H1 (cell line): ENCODE data around the gene BAHD1. TPM values are rescaled to one million over a fixed set of nuclear protein-coding genes. Genes with fewer than 3 reads are reported as not detected.

Experiments used
- CTCF ChIA-PET: fragments of 300-600 bp; sonication (Branson Sonifier 250); formaldehyde crosslinking; loops from one replicate; lab custom pipeline; 2021; ENCODE audit not compliant: partially characterized antibody; lab: Charles Lee
- POLR2A ChIA-PET: fragments of 300-600 bp; sonication (Branson Sonifier 250); formaldehyde crosslinking; loops from one replicate; lab custom pipeline; 2021; ENCODE audit warnings: inconsistent platforms; ENCODE audit not compliant: partially characterized antibody; lab: Charles Lee
- DNase-seq, 2 experiments: peaks; one replicate each; pipeline versions ENCODE4 v3.0.0 to v3.0.0-alpha.2; 2010 to 2022; ENCODE audit warnings: low spot score in 2 of 2, low read depth in 1 of 2, mixed read lengths in 1 of 2
- FAIRE-seq: peaks from 2 replicates; lab custom pipeline; 2011; peaks lifted over from hg19 to GRCh38; lab: Jason Lieb, UNC
- H2AFZ ChIP-seq: 2 replicates; pipeline ENCODE4 v1.8.1; 2012; ENCODE audit warnings: low read length, inconsistent platforms
- H2AK5ac ChIP-seq: 2 replicates; pipeline ENCODE4 v1.6.1; 2013; ENCODE audit warnings: low read depth, low read length
- H2BK120ac ChIP-seq: replicated peaks from 2 replicates; pipeline ENCODE3; 2013; ENCODE audit warnings: low read depth, low read length, inconsistent platforms
- H2BK12ac ChIP-seq: 2 replicates; pipeline ENCODE4 v1.6.1; 2013; ENCODE audit warnings: low read depth, low read length
- H2BK15ac ChIP-seq: 2 replicates; pipeline ENCODE4 v1.6.1; 2013; ENCODE audit warnings: low read length
- H2BK20ac ChIP-seq: 2 replicates; pipeline ENCODE4 v1.6.1; 2013; ENCODE audit warnings: low read length
- H2BK5ac ChIP-seq: 2 replicates; pipeline ENCODE4 v1.6.1; 2013; ENCODE audit warnings: low read depth, low read length
- H3K14ac ChIP-seq: 2 replicates; pipeline ENCODE4 v1.6.1; 2013; ENCODE audit warnings: inconsistent platforms; ENCODE audit not compliant: insufficient read length
- H3K18ac ChIP-seq: 2 replicates; pipeline ENCODE4 v1.6.1; 2013; ENCODE audit warnings: low read length; ENCODE audit errors: extremely low read depth
- H3K23ac ChIP-seq: 2 replicates; pipeline ENCODE4 v1.6.1; 2013; ENCODE audit warnings: inconsistent platforms; ENCODE audit not compliant: insufficient read length
- H3K23me2 ChIP-seq: 2 replicates; pipeline ENCODE4 v1.6.1; 2013; ENCODE audit warnings: low read depth, low read length
- H3K27ac ChIP-seq: 2 replicates; pipeline ENCODE4 v1.6.1; 2011; ENCODE audit warnings: low read depth, low read length, inconsistent platforms
- H3K27me3 ChIP-seq, 4 experiments: replicated peaks in 1 of 4; 1 replicate in 1 of 4; 2 replicates in 3 of 4; pipeline versions ENCODE4 v1.6.1 to v1.8.1; 2011 to 2013; ENCODE audit warnings: low read length in 3 of 4, mild to moderate bottlenecking in 3 of 4, inconsistent platforms in 2 of 4, mixed read lengths in 2 of 4, moderate library complexity in 1 of 4; ENCODE audit not compliant: control insufficient read depth in 3 of 4, insufficient read depth in 3 of 4; ENCODE audit errors: extremely low read depth in 1 of 4
- H3K36me3 ChIP-seq, 4 experiments: 2 replicates each; pipeline versions ENCODE4 v1.6.1 to v1.8.1; 2011 to 2013; ENCODE audit warnings: mild to moderate bottlenecking in 4 of 4, low read length in 3 of 4, moderate library complexity in 2 of 4, control low read depth in 1 of 4, inconsistent platforms in 1 of 4; ENCODE audit not compliant: insufficient read depth in 4 of 4, control insufficient read depth in 2 of 4
- H3K4ac ChIP-seq: replicated peaks from 2 replicates; pipeline ENCODE3; 2013; ENCODE audit warnings: low read length, low read depth, mixed read lengths, inconsistent platforms; ENCODE audit not compliant: insufficient read length
- H3K4me1 ChIP-seq, 4 experiments: replicated peaks in 1 of 4; 1 replicate in 1 of 4; 2 replicates in 3 of 4; pipeline versions ENCODE4 v1.6.1 to v1.8.1; 2011 to 2013; ENCODE audit warnings: low read length in 3 of 4, inconsistent platforms in 2 of 4, mixed read lengths in 1 of 4; ENCODE audit not compliant: insufficient read depth in 4 of 4, control insufficient read depth in 3 of 4
- H3K4me2 ChIP-seq, 2 experiments: 2 replicates each; pipeline versions ENCODE4 v1.6.1 to v1.8.1; 2011 to 2013; ENCODE audit warnings: low read depth in 2 of 2, low read length in 2 of 2, control low read depth in 1 of 2, inconsistent platforms in 1 of 2, mild to moderate bottlenecking in 1 of 2; ENCODE audit not compliant: insufficient read depth in 1 of 2
- H3K4me3 ChIP-seq, 4 experiments: fragments of 200-600, 300-600 bp in 1 of 4; sonication (generic), shearing (Covaris generic), sonication (Bioruptor Twin) in 1 of 4; 2 replicates each; pipeline versions ENCODE4 v1.5.1 to v1.8.1; 2011 to 2016; ENCODE audit warnings: low read length in 4 of 4, low read depth in 3 of 4, control low read depth in 2 of 4, inconsistent platforms in 2 of 4, mild to moderate bottlenecking in 2 of 4, mixed read lengths in 1 of 4, moderate library complexity in 1 of 4; ENCODE audit not compliant: insufficient read depth in 2 of 4; ENCODE audit errors: extremely low read depth in 1 of 4
- H3K56ac ChIP-seq: replicated peaks from 2 replicates; pipeline ENCODE3; 2013; ENCODE audit warnings: low read depth, mild to moderate bottlenecking, mixed read lengths, low read length, inconsistent platforms; ENCODE audit not compliant: insufficient read length
- H3K79me1 ChIP-seq: 2 replicates; pipeline ENCODE4 v1.6.1; 2013; ENCODE audit warnings: low read depth, low read length, control low read depth
- H3K79me2 ChIP-seq, 2 experiments: 2 replicates each; pipeline versions ENCODE4 v1.6.1 to v1.8.1; 2012 to 2013; ENCODE audit warnings: low read length in 2 of 2, mild to moderate bottlenecking in 2 of 2, inconsistent platforms in 1 of 2; ENCODE audit not compliant: insufficient read depth in 2 of 2, control insufficient read depth in 1 of 2
- H3K9ac ChIP-seq, 4 experiments: replicated peaks in 1 of 4; 1 replicate in 1 of 4; 2 replicates in 3 of 4; pipeline versions ENCODE4 v1.6.1 to v1.8.1; 2011 to 2013; ENCODE audit warnings: low read depth in 3 of 4, low read length in 3 of 4, control low read depth in 2 of 4, mild to moderate bottlenecking in 2 of 4, moderate library complexity in 2 of 4, inconsistent platforms in 1 of 4; ENCODE audit errors: extremely low read depth in 1 of 4
- H3K9me3 ChIP-seq, 2 experiments: 2 replicates each; pipeline versions ENCODE4 v1.6.1 to v1.8.1; 2012 to 2013; ENCODE audit warnings: mild to moderate bottlenecking in 2 of 2, moderate library complexity in 2 of 2, control low read depth in 1 of 2, inconsistent platforms in 1 of 2, low read depth in 1 of 2, low read length in 1 of 2, mixed read lengths in 1 of 2; ENCODE audit not compliant: insufficient read depth in 2 of 2
- H4K20me1 ChIP-seq, 2 experiments: replicated peaks in 1 of 2; 2 replicates each; pipeline versions ENCODE3 to v1.8.1; 2011 to 2013; ENCODE audit warnings: inconsistent platforms in 2 of 2, low read length in 2 of 2, mild to moderate bottlenecking in 1 of 2; ENCODE audit not compliant: insufficient read depth in 2 of 2, control insufficient read depth in 1 of 2
- H4K5ac ChIP-seq: 2 replicates; pipeline ENCODE4 v1.6.1; 2013; ENCODE audit warnings: low read length, low read depth, mixed read lengths, inconsistent platforms; ENCODE audit not compliant: insufficient read length
- H4K8ac ChIP-seq: 2 replicates; pipeline ENCODE4 v1.8.0; 2013; ENCODE audit warnings: mild to moderate bottlenecking, moderate library complexity, low read length, inconsistent platforms; ENCODE audit not compliant: insufficient read depth; ENCODE audit errors: extremely low read depth
- H4K91ac ChIP-seq: replicated peaks from 2 replicates; pipeline ENCODE3; 2013; ENCODE audit warnings: low read length, mixed read lengths, inconsistent platforms; ENCODE audit not compliant: insufficient read length
- ASH2L ChIP-seq: fragments of 200-600, 300-600 bp; sonication (generic); IDR thresholded peaks from one replicate; pipeline ENCODE4 v1.7.1; 2017; ENCODE audit warnings: low read length
- BRCA1 ChIP-seq: IDR thresholded peaks from 2 replicates; pipeline ENCODE4 v1.6.1; 2012; ENCODE audit warnings: low read depth, low read length, improper control_type of control experiment
- NANOG ChIP-seq: IDR thresholded peaks from 2 replicates; pipeline ENCODE4 v1.6.1; 2011; ENCODE audit warnings: low read length, low read depth, mild to moderate bottlenecking, inconsistent platforms; ENCODE audit not compliant: insufficient read depth, poor library complexity, severe bottlenecking
- SAP30 ChIP-seq: fragments of 300-600 bp; sonication (generic); IDR thresholded peaks from 2 replicates; pipeline ENCODE4 v1.7.1; 2012; ENCODE audit warnings: low read length, moderate library complexity, mild to moderate bottlenecking, inconsistent platforms; ENCODE audit not compliant: insufficient read depth, insufficient replicate concordance
- YY1 ChIP-seq: IDR thresholded peaks from 2 replicates; pipeline ENCODE4 v1.6.1; 2011; ENCODE audit warnings: low read depth, mild to moderate bottlenecking, low read length
- WGBS, 2 experiments: shearing (Covaris generic) in 1 of 2; methylation state at CpG; one replicate each; pipeline versions ENCODE4 v1.1.6 to v1.1.7; 2013 to 2015; ENCODE audit warnings: low lambda C conversion rate in 2 of 2, mixed read lengths in 2 of 2, inconsistent platforms in 1 of 2, low coverage in 1 of 2, missing lambda C conversion rate in 1 of 2; ENCODE audit not compliant: insufficient replicate concordance in 2 of 2, insufficient coverage in 1 of 2, insufficient read length in 1 of 2; ENCODE audit errors: extremely low coverage in 1 of 2, missing lambda C conversion rate in 1 of 2; 5-methylcytosine and 5-hydroxymethylcytosine counted together
- polyA plus RNA-seq, 7 experiments: library from polyadenylated mRNA; depleted of rRNA in 3 of 7; stranded (reverse) in 5 of 7; unstranded in 2 of 7; fragments of >200 nt in 5 of 7; fragments of 200-250 nt in 2 of 7; gene quantifications; 1 replicate in 5 of 7; 2 replicates in 1 of 7; 4 replicates in 1 of 7; pipeline versions ENCODE4 v1.2.1 to v1.2.3, GENCODE V29; 2011 to 2013; ENCODE audit warnings: missing spikeins in 2 of 7, mixed read lengths in 2 of 7
- total RNA-seq: library from RNA; stranded (reverse); fragmentation: NEBNext Ultra II Directional; extraction: Animal tissue kit (Norgen Biotek cat#: 25700); gene quantifications from 2 replicates; pipeline ENCODE4 v1.2.1, GENCODE V29; 2021

The BAHD1 gene
- total and polyA plus RNA-seq, 2 of the 8 experiments (the other 6 are each of a cell fraction or from before 2014, with no cell fraction given) = 15.0 to 38.9 TPM

- Histone ChIP-seq H3K9ac (no peak overlapping the region), H4K91ac (no peak overlapping the region)
- TF ChIP-seq ASH2L = no peak
- TF ChIP-seq YY1 = no peak
- no peak for TF ChIP-seq NANOG
- no peak for TF ChIP-seq SAP30
- no peak for TF ChIP-seq BRCA1
- TF ChIP-seq, all 59 proteins: peak for 0
- Histone ChIP-seq H2BK120ac (no peak overlapping the region), H3K4me3 (no peak overlapping the region), H3K23me2 (no peaks in the 10 kb centered on the region), H3K79me2 (peaks cover 5 to 63% of the 10 kb centered on the region in 2 experiments), H3K4ac (no peak overlapping the region), H2AFZ (no peak overlapping the region), H3K56ac (no peak overlapping the region), H4K8ac (no peak overlapping the region; the same call in 1 of the 2 replicates), H3K4me2 (no peak overlapping the region), H3K18ac (no peak overlapping the region), H4K5ac (no peak overlapping the region), H3K27me3 (no peaks in the 10 kb centered on the region), H3K23ac (no peak overlapping the region), H3K4me1 (peaks cover 0 to 12% (median 2%) of the 10 kb centered on the region in 4 experiments; a peak in 6 of 7 replicates), H3K79me1 (peaks cover 41% of the 10 kb centered on the region), H3K27ac (no peak overlapping the region), H3K9me3 (no peaks in the 10 kb centered on the region), H2BK12ac (no peak overlapping the region), H2BK20ac (no peak overlapping the region), H2BK15ac (no peak overlapping the region), H4K20me1 (peaks cover 37 to 51% of the 10 kb centered on the region in 2 experiments), H2AK5ac (no peak overlapping the region), H3K14ac (no peak overlapping the region), H2BK5ac (no peak overlapping the region), H3K36me3 (peaks cover 24 to 52% (median 46%) of the 10 kb centered on the region in 4 experiments)
- CTCF ChIA-PET = interaction anchor here (0.6 to 1.9 kb wide), 2 partner anchors 10 to 15 kb away, joined by 3 to 10 read pairs; partner anchors contain the start of gene CHST14
- POLR2A ChIA-PET = interaction anchor here (1.4 kb wide), 2 partner anchors 14 to 39 kb away, joined by 3 read pairs; no protein-coding TSS in a partner anchor
- 86% methylated on average over 19 of the region's 19 CpGs; no CpG with 5 or more reads in 1 of the 2 experiments for WGBS, 2 experiments
- FAIRE-seq (no peak), DNase-seq (no peak)
Measured at GRCh38 chr15:40459391-40460015, 18.8 kb downstream of the BAHD1 start.
